ENCODE data around the gene GTF2IRD1. TPM values are rescaled to one million over a fixed set of nuclear protein-coding genes. Genes with fewer than 3 reads are reported as not detected.
"Not testable (repeated sequence)": the region's sequence is repeated elsewhere in the genome, so short reads cannot be mapped to it uniquely, and the experiment has no call there.

The GTF2IRD1 gene
- total RNA-seq, 1 donor from 2014 or later: 48.7 TPM

DNA sequence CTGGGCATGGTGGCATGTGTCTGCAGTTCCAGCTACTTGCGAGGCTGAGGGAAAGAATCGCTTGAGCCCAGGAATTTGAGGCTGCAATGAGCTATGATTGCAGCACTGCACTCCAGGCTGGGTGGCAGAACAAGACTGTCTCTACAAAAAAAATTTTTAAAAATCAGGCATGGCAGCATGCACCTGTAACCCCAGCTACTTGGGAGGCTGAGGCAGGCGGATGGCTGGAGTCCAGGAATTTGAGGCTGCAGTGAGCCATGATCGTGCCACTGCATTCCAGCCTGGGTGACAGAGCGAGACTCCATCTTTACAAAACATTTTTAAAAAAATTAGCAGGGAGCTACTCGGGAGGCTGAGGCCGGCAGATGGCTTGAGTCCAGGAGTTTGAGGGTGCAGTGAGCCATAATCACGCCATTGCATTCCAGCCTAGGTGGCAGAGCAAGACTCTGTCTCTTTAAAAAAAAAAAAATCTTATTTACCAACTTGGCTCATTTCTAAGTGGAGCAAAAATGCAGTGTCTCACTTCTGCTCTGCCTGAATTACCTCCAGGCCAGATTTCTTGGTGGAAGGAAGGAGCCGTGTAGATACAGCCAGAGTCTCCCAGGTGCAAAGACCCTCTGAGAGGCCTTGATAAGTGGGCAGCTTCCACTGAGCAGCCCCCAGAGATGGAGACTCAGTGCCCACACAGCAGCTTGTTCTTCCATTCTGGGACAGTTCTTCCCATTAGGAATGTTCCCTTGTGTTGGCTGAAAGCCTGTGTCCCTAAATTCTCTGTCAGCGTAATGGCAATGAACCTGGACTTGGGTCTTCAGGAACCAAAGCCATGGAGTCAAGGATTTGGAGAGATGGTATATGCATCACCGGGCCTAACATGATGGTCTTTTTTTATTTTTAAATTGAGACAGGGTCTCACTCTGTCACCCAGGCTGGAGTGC lies 30.0 kb downstream of the GTF2IRD1 start:
- Mint-ChIP-seq H3K36me3 (ENCODE audit: unreplicated experiment) (no peaks in the 10 kb centered on the region), H3K27ac (ENCODE audit: unreplicated experiment) (peak overlapping the region; percentile 100), H3K4me3 (ENCODE audit: unreplicated experiment) (no peak overlapping the region), H3K4me1 (ENCODE audit: unreplicated experiment) (peaks cover 58% of the 10 kb centered on the region), H3K9me3 (ENCODE audit: unreplicated experiment) (no peaks in the 10 kb centered on the region), H3K27me3 (ENCODE audit: unreplicated experiment) (no peaks in the 10 kb centered on the region)
- no peak for DNase-seq (ENCODE audit: extremely low spot score, unreplicated experiment)
- TF ChIP-seq, protein P1, sequence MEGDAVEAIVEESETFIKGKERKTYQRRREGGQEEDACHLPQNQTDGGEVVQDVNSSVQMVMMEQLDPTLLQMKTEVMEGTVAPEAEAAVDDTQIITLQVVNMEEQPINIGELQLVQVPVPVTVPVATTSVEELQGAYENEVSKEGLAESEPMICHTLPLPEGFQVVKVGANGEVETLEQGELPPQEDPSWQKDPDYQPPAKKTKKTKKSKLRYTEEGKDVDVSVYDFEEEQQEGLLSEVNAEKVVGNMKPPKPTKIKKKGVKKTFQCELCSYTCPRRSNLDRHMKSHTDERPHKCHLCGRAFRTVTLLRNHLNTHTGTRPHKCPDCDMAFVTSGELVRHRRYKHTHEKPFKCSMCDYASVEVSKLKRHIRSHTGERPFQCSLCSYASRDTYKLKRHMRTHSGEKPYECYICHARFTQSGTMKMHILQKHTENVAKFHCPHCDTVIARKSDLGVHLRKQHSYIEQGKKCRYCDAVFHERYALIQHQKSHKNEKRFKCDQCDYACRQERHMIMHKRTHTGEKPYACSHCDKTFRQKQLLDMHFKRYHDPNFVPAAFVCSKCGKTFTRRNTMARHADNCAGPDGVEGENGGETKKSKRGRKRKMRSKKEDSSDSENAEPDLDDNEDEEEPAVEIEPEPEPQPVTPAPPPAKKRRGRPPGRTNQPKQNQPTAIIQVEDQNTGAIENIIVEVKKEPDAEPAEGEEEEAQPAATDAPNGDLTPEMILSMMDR (IDR thresholded peaks at IDR 0.05): no peak

DNA sequence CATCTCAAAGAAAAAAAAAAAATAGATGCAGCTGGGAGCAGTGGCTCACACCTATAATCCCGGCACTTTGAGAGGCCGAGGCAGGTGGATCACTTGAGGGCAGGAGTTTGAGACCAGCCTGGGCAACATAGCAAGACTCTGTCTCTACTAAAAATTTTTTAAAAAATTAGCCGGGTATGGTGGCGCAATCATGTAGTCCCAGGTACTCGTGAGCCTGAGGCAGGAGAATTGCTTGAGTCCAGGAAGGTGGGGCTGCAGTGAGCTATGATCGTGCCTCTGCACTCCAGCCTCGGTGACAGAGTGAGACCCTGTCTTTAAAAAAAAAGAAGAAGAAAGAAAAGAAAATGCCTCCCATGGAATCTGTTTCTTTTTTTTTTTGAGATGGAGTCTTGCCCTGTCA lies 31.9 kb downstream of the GTF2IRD1 start:
- H3K9me3 Mint-ChIP-seq (ENCODE audit: unreplicated experiment): no peaks in the 10 kb centered on the region
- TF ChIP-seq, protein P1 (IDR thresholded peaks at IDR 0.05): no peak
- H3K27me3 Mint-ChIP-seq (ENCODE audit: unreplicated experiment): no peaks in the 10 kb centered on the region
- H3K36me3 Mint-ChIP-seq (ENCODE audit: unreplicated experiment): no peaks in the 10 kb centered on the region
- no peak for DNase-seq (ENCODE audit: extremely low spot score, unreplicated experiment)
- H3K27ac Mint-ChIP-seq (ENCODE audit: unreplicated experiment): no peak overlapping the region
- peaks cover 40% of the 10 kb centered on the region for H3K4me1 Mint-ChIP-seq (ENCODE audit: unreplicated experiment)
- H3K4me3 Mint-ChIP-seq (ENCODE audit: unreplicated experiment): no peak overlapping the region

DNA sequence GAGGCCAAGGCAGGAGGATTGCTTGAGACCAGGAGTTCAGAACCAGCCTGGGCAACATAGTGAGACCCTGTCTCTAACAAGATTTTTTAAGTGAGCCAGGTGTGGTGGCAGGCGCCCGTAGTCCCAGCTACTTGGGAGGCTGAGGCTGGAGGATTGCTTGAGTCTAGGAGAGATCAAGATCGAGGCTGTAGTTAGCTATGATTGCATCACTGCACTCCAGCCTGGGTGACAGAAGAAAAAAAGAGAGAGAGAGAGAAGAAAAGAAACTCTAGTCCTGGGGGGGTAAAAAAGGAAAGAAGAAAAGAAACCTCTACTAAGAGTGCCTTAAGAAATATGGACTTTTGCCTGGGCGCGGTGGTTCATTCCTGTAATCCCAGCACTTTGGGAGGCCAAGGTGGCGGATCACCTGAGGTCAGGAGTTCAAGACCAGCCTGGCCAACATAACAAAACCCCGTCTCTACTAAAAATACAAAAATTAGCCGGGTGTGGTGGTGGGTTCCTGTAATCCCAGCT lies 34.9 kb downstream of the GTF2IRD1 start:
- peaks cover 14% of the 10 kb centered on the region for H3K4me1 Mint-ChIP-seq (ENCODE audit: unreplicated experiment)
- DNase-seq (ENCODE audit: extremely low spot score, unreplicated experiment); H3K4me3 Mint-ChIP-seq (ENCODE audit: unreplicated experiment); H3K27ac Mint-ChIP-seq (ENCODE audit: unreplicated experiment); H3K9me3 Mint-ChIP-seq (ENCODE audit: unreplicated experiment); H3K27me3 Mint-ChIP-seq (ENCODE audit: unreplicated experiment): not testable (repeated sequence)
- H3K36me3 Mint-ChIP-seq (ENCODE audit: unreplicated experiment): peaks cover 12% of the 10 kb centered on the region

DNA sequence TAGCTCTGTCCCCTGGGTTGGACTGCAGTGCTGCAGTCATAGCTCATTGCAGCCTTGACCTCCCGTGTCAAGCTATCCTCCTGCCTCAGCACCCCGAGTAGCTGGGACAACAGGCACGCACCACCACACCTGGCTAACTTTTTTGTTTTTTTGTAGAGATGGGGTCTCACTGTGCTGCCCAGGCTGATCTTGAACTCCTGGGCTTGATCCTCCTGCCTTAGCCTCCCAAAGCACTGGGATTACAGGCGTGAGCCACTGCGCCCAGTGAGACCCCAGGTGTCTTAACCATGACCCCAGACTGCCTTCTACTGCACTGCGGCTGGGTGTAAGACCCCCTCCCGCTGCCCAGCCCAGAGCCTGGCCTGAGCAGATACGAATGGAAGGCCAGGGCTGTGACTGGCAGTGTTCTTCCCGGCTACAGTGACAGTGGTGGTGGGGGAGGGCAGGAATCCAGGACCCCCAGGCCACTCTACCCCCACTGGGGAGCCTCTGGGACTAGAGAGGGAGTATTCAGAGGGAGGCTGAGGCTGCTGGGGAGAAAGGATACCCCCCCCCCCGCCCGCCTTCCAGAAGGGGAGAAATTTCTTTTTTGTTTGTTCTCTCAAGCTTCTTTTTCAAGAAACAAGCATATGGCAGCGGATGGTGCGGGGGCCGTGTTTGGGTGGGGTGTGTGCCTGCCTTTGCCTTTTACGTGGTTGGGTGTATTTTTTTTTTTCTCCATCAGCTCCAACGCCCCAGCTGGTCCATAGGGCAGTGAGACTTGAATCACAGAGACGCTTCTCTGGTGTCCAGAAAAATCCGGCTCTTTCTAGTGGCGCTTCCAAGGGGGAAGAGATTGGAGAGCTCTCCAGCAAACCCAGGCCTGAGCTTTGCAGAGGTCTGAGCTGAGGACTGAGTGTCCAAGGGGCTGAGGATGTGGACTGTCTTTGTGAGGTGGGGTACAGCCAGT lies 36.6 kb downstream of the GTF2IRD1 start:
- H3K9me3 Mint-ChIP-seq (ENCODE audit: unreplicated experiment): peaks cover 8% of the 10 kb centered on the region
- no peaks in the 10 kb centered on the region for H3K27me3 Mint-ChIP-seq (ENCODE audit: unreplicated experiment)
- DNase-seq (ENCODE audit: extremely low spot score, unreplicated experiment): no peak
- TF ChIP-seq, protein P1 (IDR thresholded peaks at IDR 0.05): no peak
- no peak overlapping the region for H3K4me3 Mint-ChIP-seq (ENCODE audit: unreplicated experiment)
- H3K4me1 Mint-ChIP-seq (ENCODE audit: unreplicated experiment): peaks cover 9% of the 10 kb centered on the region
- peaks cover 15% of the 10 kb centered on the region for H3K36me3 Mint-ChIP-seq (ENCODE audit: unreplicated experiment)
- H3K27ac Mint-ChIP-seq (ENCODE audit: unreplicated experiment): peak overlapping the region; percentile 12

- H3K4me3 Mint-ChIP-seq (ENCODE audit: unreplicated experiment); H3K27me3 Mint-ChIP-seq (ENCODE audit: unreplicated experiment); H3K27ac Mint-ChIP-seq (ENCODE audit: unreplicated experiment); DNase-seq (ENCODE audit: extremely low spot score, unreplicated experiment); H3K4me1 Mint-ChIP-seq (ENCODE audit: unreplicated experiment); H3K9me3 Mint-ChIP-seq (ENCODE audit: unreplicated experiment): not testable (repeated sequence)
- peaks cover 15% of the 10 kb centered on the region for H3K36me3 Mint-ChIP-seq (ENCODE audit: unreplicated experiment)
Measured at GRCh38 chr7:74491490-74491889, 37.8 kb downstream of the GTF2IRD1 start.

All from osteocyte (in vitro differentiated cells).